ENCODE measurements around the gene QDPR.

GRCh38 chr4:17521595-17521994 lies 9.7 kb upstream of the QDPR start:
- TF ChIP-seq CTCF (IDR thresholded peaks at IDR 0.05; ENCODE audit: low read length) (no peak), EZH2 (IDR thresholded peaks at IDR 0.05; ENCODE audit: borderline replicate concordance, low read length) (no peak)

Data from OCI-LY1 (cell line).